HG02943 (cell line): ENCODE measurements around the gene LGMN.

Experiments used
- ATAC-seq: cut with Tn5 transposase; IDR thresholded peaks from one replicate; pipeline ENCODE4 v1.9.1; 2021; ENCODE audit warnings: mild to moderate bottlenecking, low read depth, moderate library complexity; ENCODE audit not compliant: unreplicated experiment

Gene LGMN

DNA sequence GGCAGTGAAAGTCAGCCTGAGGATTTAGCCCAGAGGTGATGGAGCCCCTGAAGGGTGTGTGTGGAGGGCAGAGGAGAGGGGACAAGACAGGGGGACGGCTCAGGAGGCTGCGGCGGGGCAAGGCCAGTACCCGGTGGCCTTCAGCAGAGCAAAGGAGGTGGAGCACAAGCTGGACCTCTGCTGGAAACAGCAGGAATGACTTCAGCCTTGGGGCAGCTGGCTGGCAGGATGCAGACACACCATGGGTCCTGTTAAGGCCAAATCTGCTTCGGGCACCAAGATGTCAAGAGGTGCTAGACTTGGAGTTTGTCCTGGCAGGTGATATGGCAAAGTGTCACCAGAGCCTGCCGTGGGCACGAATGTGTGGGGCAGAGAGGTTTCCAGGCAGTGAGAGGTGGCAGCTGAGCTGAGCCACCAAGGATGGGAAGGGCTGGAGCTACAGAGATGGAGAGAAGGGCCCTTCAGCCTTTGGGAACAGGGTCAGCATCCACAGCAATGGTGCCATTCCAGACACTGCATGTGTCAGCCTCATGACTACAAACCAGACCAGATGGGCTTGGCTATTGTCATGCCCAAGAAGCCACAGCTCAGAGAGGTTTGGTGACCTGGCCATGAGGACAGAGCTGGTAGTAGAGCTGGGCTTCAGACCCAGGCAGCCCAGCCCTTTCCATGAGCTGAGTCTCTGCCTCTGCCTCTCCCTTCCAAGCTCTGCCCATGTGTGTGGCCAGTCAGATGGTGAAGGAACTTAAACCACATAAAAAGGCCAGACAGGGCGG lies 91.9 kb downstream of the LGMN start:
- ATAC-seq = no peak

DNA sequence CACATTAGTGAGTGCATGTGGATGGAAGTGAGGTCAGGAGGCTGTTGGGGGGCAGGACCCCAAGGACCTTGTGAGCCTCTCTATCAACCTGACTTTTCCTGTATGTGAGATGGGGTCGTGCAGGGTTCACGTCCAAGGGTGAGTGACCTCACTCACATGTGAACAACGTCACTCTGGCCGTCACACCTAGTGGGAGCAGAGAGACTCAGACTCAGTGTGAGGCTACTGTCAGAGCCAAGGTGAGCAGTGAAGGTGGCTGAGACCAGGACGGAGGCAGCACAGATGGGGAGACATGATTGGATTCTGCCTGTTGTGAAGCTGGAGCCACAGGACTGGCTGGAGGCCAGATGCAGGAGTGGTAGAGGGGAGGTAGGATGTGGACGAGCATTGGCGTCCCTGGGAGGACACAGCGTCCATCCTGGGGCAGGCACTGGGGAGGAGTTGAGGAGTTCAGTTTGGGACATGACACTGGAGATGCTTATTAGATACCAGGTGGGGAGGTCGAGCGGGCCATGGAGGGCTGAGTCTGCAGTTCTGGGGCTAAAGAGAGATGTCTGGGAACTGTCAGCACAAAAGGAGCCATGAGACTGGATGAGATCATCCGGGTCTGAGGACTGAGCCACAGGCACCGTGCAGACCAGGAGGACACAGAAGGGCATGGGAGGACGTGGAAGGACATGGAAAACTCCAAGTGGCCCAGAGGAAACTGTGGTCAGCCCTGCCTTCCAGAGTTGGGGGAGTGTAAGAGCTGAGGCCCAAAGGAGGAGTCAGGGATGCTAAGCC lies 92.8 kb downstream of the LGMN start:
- ATAC-seq = no peak

DNA sequence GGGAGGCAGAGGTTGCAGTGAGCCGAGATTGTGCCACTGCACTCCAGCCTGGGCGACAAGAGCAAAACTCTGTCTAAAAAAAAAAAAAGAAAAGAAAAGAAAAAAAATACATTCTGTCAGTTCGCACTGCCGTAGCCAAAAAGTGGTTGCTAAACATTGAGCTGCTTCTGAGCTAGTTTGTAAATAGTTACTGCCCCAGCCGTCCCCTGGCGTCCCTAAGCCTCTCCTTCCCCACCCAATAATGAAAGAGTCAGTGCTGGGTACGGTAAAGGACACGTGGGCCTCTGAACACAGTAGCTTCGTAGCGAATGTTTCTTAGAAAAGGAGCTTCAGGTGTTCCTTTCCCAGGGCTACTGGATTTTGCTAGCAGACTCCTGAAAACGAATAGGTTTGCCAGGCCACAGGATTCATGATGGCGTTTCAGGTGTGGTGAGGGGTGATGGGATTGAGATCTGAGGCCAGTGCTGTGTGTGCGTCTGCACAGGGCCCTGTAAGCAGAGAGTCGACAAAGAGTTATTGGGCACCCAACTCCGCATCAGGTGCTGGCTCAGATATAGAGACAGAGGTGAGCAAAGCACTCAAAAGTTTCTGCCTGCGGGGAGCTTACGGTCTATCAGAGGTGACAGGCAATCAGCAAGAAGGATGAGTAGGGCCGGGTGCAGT lies 94.1 kb downstream of the LGMN start:
- ATAC-seq = no peak
